GM21390 (cell line): ENCODE data around the gene HGF.
"Not testable (repeated sequence)": the region's sequence is repeated elsewhere in the genome, so short reads cannot be mapped to it uniquely, and the experiment has no call there.

ENCODE experiments used
- ATAC-seq: cut with Tn5 transposase; IDR thresholded peaks from one replicate; pipeline ENCODE4 v1.9.1; 2021; ENCODE audit not compliant: unreplicated experiment

Gene HGF

DNA sequence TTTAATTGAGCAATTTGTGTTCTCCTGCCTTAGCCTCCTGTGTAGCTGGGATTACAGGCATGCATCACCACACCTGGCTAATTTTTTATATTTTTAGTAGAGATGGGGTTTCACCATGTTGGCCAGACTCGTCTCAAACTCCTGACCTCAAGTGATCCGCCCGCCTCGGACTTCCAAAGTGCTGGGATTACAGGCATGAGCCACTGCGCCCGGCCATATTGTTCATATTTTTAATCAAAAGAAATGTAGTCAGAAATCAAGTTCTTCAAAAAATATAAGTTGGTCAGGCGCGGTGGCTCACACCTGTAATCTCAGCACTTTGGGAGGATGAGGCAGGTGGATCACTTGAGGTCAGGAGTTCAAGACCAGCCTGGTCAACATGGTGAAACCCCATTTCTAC, 47.6 kb downstream of the HGF start:
- not testable (repeated sequence) for ATAC-seq

DNA sequence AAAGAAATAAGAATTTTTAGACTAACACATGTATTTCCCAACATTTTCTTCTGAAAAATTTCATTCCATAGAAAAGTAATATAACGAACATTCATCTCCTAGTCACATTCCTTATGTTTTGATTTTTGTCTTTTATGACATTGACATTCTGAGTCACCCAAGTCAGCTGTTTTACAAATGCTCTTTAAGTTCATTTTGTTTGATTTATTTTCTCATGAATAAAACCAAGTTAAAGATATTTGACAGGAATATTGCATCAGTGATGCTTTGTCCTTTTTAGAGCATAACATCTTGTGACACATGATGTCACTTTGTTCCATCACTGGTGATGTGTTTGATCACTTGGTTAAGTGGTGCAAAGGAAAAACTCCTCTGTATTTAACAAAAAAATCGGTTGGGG, 48.4 kb downstream of the HGF start:
- ATAC-seq, result no peak

DNA sequence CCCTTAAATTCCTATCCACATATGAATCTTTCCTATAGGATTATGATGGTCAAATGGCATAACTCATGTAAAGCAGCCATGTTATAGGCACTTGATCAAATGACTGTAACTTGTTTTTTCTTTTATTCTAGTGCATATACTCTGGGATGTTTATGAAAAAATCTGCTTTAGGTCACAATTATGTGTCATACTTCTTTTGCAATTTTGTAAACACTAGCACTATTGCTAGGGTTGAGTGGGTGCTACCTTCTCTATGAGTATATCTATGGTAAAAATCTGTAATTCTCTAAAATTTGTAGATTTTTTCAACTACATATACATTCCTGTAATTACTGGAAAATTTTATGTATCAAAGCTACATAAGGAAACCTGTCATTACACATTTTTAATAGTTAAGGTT, 50.0 kb downstream of the HGF start:
- ATAC-seq, result no peak

GRCh38 chr7:81715984-81716588, 53.8 kb downstream of the HGF start:
- no peak for ATAC-seq

- no peak for ATAC-seq
These were observed 55.5 kb downstream of the HGF start for GRCh38 chr7:81714306-81714705.

DNA sequence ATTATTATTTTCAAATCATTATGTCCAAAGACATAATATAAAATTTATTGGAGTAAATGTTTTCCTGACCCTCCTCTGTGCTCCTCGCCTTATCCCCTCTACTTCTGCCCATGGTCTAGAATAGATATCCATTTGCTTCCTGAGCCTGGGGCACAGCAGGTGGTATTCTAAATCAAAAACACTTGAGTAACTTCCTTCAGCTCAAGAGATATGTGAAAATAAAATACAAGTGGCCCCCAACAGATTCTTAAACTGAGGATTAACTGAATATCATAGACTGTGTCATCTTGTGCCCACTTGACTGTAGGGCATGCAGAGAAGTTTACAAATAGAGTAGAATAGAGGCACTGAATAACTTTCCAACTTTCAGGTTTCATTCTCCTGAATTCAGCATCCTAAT, 59.1 kb downstream of the HGF start:
- ATAC-seq, result no peak

DNA sequence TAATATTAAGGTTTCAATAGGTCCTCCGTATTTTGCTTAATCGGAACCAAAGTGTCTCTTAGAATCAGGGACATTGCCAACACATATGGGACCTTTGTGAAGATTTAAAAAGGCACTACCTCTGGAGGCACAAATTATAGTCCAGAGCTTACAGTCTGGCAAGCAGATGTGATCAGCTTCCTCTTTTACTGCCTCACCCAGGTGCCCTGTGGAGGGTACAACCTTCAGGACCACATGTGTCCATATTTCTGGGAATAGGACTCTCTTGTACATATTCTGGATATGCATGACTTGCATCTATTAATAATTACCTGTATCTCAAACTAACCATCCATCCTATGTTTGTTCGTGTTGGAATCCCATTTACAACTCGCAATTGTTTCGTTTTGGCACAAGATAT, 60.0 kb downstream of the HGF start:
- ATAC-seq, result no peak

GRCh38 chr7:81707966-81708365, 61.9 kb downstream of the HGF start:
- ATAC-seq, result no peak

DNA sequence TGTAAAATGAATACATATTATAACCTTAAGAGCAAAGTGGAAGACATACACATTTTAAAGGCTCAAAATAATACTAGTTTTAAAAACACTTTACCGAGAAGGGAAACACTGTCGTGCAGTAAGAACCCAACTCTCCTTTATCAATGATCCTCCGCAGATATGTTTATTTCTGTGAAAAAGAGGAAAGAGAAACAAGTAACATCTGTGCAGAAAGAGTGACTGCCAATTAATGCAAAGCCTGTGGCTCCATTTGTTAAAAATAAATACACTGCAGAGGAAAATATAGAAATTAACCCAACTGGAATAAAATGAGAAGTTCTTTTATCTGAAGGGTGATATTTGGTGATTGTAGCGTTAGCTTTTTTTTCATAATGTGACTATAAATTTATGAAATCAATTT, 62.7 kb downstream of the HGF start:
- no peak for ATAC-seq

GRCh38 chr7:81705206-81705605, 64.6 kb downstream of the HGF start:
- ATAC-seq, result no peak

GRCh38 chr7:81704595-81704994, 65.3 kb downstream of the HGF start:
- ATAC-seq, result no peak

GRCh38 chr7:81698965-81699364, 70.9 kb downstream of the HGF start:
- no peak for ATAC-seq

DNA sequence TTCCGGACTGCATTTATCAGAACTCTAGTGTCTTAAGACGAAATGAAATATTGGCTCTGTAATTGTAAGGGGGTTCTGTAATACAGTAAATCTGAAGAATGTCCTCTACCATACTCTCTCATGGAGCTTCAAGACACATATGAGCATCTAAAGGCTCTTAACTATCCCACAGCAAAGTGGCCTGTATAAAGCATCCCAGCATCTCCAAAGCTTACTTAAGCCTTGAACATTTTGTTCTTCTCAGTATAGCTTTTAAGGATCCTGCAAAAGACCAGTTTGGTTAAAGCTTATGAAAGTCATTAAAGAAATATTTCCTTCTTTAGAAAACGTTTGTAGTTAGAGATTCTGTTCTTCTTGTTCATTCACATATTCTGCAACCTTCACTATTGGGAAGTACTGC, 75.1 kb downstream of the HGF start:
- ATAC-seq, result no peak

DNA sequence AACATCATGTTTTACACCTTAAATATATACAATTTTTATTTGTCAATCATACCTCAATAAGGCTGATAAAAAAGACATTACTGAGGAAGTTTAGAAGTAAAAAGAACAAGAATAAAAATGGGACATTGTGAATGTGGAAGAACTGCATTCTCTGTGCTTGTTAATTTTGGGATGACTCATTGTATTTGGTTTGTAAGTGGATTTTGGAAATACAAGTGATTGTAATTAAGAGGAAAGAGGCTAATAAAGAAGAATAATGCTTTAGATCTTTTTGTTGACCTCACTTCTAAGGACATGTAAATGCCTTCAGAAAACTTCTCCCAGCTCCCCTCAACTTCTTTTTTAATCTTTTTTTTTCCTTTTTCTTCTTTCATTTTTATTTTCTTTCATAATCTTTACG, 76.0 kb downstream of the HGF start:
- ATAC-seq, result no peak

GRCh38 chr7:81693080-81693479, 76.8 kb downstream of the HGF start:
- ATAC-seq, result peak; percentile 48

GRCh38 chr7:81692146-81692905, 77.5 kb downstream of the HGF start:
- ATAC-seq, result no peak

- ATAC-seq, result no peak
These were observed 78.5 kb downstream of the HGF start for GRCh38 chr7:81691199-81691821.

DNA sequence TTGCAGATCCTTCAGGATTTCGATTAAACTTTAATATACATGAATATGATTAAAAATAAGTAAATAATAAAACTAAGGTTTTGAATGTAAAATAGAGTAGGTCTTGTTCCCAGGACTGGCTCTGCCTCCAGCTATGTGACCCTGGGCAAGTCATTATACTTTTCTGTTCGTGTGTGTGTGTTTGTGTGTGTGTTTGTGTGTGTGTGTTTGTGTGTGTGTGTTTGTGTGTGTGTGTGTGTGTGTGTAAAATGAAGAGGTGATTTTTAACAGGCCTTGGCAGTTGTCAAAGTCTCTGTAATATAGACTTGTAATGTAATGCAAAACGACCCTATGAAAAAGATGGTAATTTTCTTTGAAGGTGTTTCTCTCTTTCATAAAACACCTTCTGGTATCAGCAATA, 79.2 kb downstream of the HGF start:
- no peak for ATAC-seq

DNA sequence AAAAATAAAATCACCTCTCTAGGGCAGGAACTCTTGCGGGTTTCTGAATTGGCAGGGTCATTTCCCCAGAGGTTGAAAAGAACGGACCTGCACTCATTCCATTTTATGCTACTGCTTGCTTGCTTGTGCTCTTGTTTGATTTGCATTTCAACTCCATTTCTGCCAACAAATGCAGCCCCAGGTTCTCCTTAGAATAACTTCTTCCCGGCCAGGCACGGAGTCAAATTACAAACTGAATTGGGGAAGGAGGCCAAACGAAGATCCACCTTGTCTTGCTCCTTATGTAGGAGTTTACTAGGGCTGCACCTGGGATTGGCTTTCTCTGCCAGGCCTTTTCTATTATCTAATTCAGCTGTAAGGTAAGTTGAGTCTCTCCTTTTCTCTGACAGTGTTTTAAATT, 79.6 kb downstream of the HGF start:
- ATAC-seq, result no peak

GRCh38 chr7:81688622-81689411, 81.0 kb downstream of the HGF start:
- no peak for ATAC-seq

- no peak for ATAC-seq
These were observed 82.8 kb downstream of the HGF start for GRCh38 chr7:81687062-81687461.
